ENCODE results near the gene FBRS. TPM values are rescaled to one million over a fixed set of nuclear protein-coding genes. Genes with fewer than 3 reads are reported as not detected.

Gene FBRS
- total RNA-seq, 4 donors from 2014 or later: 22.0 to 34.8 (median 28.0) TPM

GRCh38 chr16:30621765-30622164, 36.5 kb upstream of the FBRS start:
- in situ Hi-C loops (cut with MboI; ENCODE audit: low sequenced_read_pairs in 4 of 4) (loop anchor here in 2 of 4 donors (10.0 kb wide), 1 partner anchor 187 kb away; the partner anchor contains the start of gene DCTPP1 (in 2 of the 2)), intact Hi-C loops (cut with DNase I; ENCODE audit: low total_unique reads) (no loop called here)
- Histone ChIP-seq H3K9me3 (no peaks in the 10 kb centered on the region), H3K27ac (no peak overlapping the region), H3K4me1 (no peaks in the 10 kb centered on the region), H3K27me3 (no peaks in the 10 kb centered on the region), H3K36me3 (no peaks in the 10 kb centered on the region), H3K4me3 (no peak overlapping the region)
- ATAC-seq (no peak), DNase-seq (no peak)
- no peak for TF ChIP-seq POLR2A (IDR thresholded peaks at IDR 0.05)
- TF ChIP-seq CTCF (IDR thresholded peaks at IDR 0.05 in 4 of 5, conservative IDR thresholded peaks at IDR 0.05 in 1 of 5): no peak

GRCh38 chr16:30622455-30623032, 35.7 kb upstream of the FBRS start:
- TF ChIP-seq CTCF (IDR thresholded peaks at IDR 0.05 in 4 of 5, conservative IDR thresholded peaks at IDR 0.05 in 1 of 5) (no peak), POLR2A (IDR thresholded peaks at IDR 0.05) (no peak)
- Histone ChIP-seq H3K27me3 (no peaks in the 10 kb centered on the region), H3K27ac (no peak overlapping the region), H3K4me1 (no peaks in the 10 kb centered on the region), H3K9me3 (no peaks in the 10 kb centered on the region), H3K4me3 (no peak overlapping the region), H3K36me3 (no peaks in the 10 kb centered on the region)
- in situ Hi-C loops (cut with MboI; ENCODE audit: low sequenced_read_pairs in 4 of 4): loop anchor here in 2 of 4 donors (10.0 kb wide), 1 partner anchor 188 kb away; the partner anchor contains the start of gene DCTPP1 (in 2 of the 2)
- intact Hi-C loops (cut with DNase I; ENCODE audit: low total_unique reads): no loop called here
- no peak for ATAC-seq
- DNase-seq: no peak

GRCh38 chr16:30623536-30624283, 34.5 kb upstream of the FBRS start:
- TF ChIP-seq POLR2A (IDR thresholded peaks at IDR 0.05): no peak
- no peak for TF ChIP-seq CTCF (IDR thresholded peaks at IDR 0.05 in 4 of 5, conservative IDR thresholded peaks at IDR 0.05 in 1 of 5)
- Histone ChIP-seq H3K27ac (no peak overlapping the region), H3K27me3 (no peaks in the 10 kb centered on the region), H3K4me1 (no peaks in the 10 kb centered on the region), H3K9me3 (no peaks in the 10 kb centered on the region), H3K36me3 (no peaks in the 10 kb centered on the region), H3K4me3 (no peak overlapping the region)
- no peak for ATAC-seq
- intact Hi-C loops (cut with DNase I; ENCODE audit: low total_unique reads): no loop called here
- in situ Hi-C loops (cut with MboI; ENCODE audit: low sequenced_read_pairs in 4 of 4): loop anchor here in 2 of 4 donors (10.0 kb wide), 1 partner anchor 189 kb away; the partner anchor contains the start of gene DCTPP1 (in 2 of the 2)
- DNase-seq: no peak

GRCh38 chr16:30626236-30626635, 32.0 kb upstream of the FBRS start:
- H3K9me3 ChIP-seq: no peaks in the 10 kb centered on the region
- H3K27me3 ChIP-seq: no peaks in the 10 kb centered on the region
- no peak for ATAC-seq
- DNase-seq: no peak
- H3K4me3 ChIP-seq: no peak overlapping the region
- in situ Hi-C loops (cut with MboI; ENCODE audit: low sequenced_read_pairs in 4 of 4): loop anchor here in 3 of 4 donors (10.0 to 25.0 kb wide), 2 partner anchors 189 to 191 kb away; partner anchors contain the start of genes DCTPP1 (in 3 of the 3) and SEPHS2 (in 1 of the 3)
- H3K36me3 ChIP-seq: no peaks in the 10 kb centered on the region
- H3K27ac ChIP-seq: no peak overlapping the region
- H3K4me1 ChIP-seq: no peaks in the 10 kb centered on the region
- TF ChIP-seq POLR2A (IDR thresholded peaks at IDR 0.05): no peak
- no peak for TF ChIP-seq CTCF (IDR thresholded peaks at IDR 0.05 in 4 of 5, conservative IDR thresholded peaks at IDR 0.05 in 1 of 5)
- intact Hi-C loops (cut with DNase I; ENCODE audit: low total_unique reads): loop anchor here (5.0 kb wide), 1 partner anchor 194 kb away; the partner anchor contains the start of gene DCTPP1
